HL-60/S4 treated with phorbol 12-myristate 13-acetate at 8.2 ng/mL for 4 days and 3 days (cell line): Measurements from ENCODE around the gene NPAS4.
"Not testable (repeated sequence)": the region's sequence is repeated elsewhere in the genome, so short reads cannot be mapped to it uniquely, and the experiment has no call there.

ENCODE experiments used
- in situ Hi-C: fragments of 300-500 bp; cut with MboI; formaldehyde crosslinking; loops from 2 replicates; pipeline ENCODE4 v1.15.0; 2022; ENCODE audit warnings: low sequenced_read_pairs

Gene NPAS4

GRCh38 chr11:66420671-66421476 lies at the start of gene NPAS4:
TSS of gene NPAS4 (plus strand) at chr11:66421035. CDS start at chr11:66421180, 145 bp downstream.
- in situ Hi-C loops, result loop anchor here (25.0 kb wide), 1 partner anchor 416 kb away; the partner anchor contains the start of gene RCE1

GRCh38 chr11:66371627-66372415 lies 49.0 kb upstream of the NPAS4 start, which contains the start of gene SLC29A2:
TSS of gene SLC29A2 (minus strand) at chr11:66371760. CDS start at chr11:66371591, 169 bp downstream.
- in situ Hi-C loops, result no loop called here

GRCh38 chr11:66373265-66373664 lies 47.6 kb upstream of the NPAS4 start:
- in situ Hi-C loops, result no loop called here

GRCh38 chr11:66373690-66374287 lies 47.0 kb upstream of the NPAS4 start:
- in situ Hi-C loops, result not testable (repeated sequence)

DNA sequence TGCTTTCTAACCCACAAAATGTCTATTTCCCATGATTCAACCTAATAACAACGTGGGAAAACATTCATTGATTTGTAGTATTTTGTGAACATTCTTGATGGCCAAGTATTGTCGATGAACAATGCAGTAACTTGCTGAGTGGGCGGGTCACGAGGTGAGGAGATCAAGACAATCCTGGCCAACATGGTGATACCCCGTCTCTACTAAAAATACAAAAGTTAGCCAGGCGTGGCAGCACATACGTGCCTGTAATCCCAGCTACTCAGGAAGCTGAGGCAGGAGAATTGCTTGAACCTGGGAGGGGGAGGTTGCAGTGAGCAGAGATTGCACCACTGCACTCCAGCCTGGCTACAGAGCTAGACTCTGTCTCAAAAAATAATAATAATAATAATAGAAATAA lies 40.6 kb upstream of the NPAS4 start:
- in situ Hi-C loops, result loop anchor here (10.0 kb wide), 1 partner anchor 75 kb away; no protein-coding TSS in a partner anchor

DNA sequence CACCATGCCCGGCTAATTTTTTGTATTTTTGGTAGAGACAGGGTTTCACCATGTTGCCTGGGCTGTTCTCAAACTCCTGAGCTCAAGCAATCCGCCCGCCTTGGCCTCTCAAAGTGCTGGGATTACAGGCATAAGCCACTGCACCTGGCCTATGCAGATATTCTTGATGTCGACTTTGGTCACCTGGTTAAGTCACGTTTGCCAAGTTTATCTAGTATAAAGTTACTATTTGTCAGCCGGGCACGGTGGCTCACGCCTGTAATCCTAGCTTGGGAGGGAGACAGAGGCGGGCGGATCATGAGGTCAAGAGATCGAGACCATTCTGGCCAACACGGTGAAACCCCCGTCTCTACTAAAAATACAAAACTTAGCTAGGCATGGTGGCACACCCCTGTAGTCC lies 36.5 kb upstream of the NPAS4 start:
- in situ Hi-C loops, result loop anchor here (10.0 kb wide), 1 partner anchor 80 kb away; no protein-coding TSS in a partner anchor

DNA sequence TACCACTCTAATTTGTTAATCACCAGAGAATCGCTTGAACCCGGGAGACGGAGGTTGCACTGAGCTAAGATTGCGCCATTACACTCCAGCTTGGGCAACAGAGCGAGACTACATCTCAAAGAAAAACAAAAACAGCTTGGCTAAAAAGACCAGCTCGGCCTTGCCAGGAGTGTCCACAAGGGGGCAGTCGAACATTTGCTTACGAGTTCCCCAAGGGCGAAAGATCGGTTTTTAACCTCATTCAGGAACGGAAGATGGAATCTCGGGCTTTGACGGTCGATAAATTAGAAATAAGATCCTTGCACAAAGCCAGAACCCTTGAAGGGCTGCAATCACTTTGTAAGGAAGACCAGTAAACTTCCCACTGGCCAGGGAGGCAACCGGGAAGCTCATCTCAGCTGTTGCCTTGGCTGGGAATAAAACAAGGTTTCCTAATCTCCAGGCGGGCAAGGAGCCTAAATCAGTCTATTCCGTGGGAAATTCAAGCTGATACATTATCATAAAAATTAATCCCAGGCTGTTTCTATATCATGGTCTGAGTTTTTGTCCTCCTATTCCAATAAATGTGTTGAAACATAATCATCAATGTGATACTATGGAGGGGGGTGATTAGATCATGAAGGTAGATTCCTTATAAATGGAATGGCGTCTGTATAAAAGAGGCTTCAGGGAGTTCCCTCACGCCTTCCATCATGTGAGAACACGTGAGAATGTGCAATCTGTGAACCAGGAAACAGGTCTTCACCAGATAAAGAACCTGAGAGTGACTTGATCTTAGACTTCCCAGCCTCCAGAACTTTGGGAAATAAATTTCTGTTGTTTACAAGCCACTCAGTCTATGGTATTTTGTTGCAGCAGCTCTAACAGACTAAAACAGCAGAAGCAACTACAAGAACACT lies 34.4 kb upstream of the NPAS4 start:
- in situ Hi-C loops, result loop anchor here (10.0 kb wide), 1 partner anchor 82 kb away; no protein-coding TSS in a partner anchor

GRCh38 chr11:66388780-66389386 lies 32.0 kb upstream of the NPAS4 start:
- in situ Hi-C loops, result loop anchor here (10.0 kb wide), 1 partner anchor 84 kb away; no protein-coding TSS in a partner anchor

DNA sequence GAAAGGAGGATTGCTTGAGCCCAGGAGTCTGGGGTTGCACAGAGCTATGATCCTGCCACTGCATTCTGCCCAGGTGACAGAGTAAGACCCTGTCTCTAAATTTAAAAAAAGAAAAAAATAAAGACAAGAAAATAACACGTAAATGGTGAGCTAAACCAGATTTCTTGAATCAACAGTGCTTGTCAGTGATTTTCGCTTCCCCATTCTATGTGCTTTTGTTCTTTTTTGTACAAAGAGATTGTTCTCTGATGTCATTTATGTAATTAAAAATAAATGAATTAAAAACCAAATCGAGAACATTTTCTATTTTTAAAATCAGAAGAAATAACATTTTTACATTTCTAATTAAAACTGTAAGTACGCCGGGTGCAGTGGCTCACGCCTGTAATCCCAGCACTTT lies 29.5 kb upstream of the NPAS4 start:
- in situ Hi-C loops, result no loop called here

DNA sequence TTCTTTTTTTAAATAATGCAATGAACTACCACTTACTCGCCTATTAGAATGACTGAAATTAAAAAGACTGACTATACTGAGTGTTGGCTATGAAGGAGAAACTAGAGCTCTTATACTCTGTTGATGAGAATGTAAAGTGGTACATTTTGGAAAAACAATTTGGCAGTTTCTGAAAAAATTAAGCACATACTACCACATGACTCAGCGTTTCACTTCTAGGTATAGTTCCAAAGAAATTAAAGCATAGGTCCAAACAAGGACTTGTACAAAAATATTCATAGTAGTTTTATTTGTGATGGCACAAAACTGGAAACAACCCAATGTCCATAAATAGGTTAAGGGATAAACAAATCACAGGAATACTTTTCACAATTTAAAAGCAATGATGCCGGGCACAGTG lies 26.9 kb upstream of the NPAS4 start:
- in situ Hi-C loops, result no loop called here

- in situ Hi-C loops, result loop anchor here (25.0 kb wide), 1 partner anchor 430 kb away; the partner anchor contains the start of gene RCE1
Observed at GRCh38 chr11:66407651-66408050, 13.2 kb upstream of the NPAS4 start.

DNA sequence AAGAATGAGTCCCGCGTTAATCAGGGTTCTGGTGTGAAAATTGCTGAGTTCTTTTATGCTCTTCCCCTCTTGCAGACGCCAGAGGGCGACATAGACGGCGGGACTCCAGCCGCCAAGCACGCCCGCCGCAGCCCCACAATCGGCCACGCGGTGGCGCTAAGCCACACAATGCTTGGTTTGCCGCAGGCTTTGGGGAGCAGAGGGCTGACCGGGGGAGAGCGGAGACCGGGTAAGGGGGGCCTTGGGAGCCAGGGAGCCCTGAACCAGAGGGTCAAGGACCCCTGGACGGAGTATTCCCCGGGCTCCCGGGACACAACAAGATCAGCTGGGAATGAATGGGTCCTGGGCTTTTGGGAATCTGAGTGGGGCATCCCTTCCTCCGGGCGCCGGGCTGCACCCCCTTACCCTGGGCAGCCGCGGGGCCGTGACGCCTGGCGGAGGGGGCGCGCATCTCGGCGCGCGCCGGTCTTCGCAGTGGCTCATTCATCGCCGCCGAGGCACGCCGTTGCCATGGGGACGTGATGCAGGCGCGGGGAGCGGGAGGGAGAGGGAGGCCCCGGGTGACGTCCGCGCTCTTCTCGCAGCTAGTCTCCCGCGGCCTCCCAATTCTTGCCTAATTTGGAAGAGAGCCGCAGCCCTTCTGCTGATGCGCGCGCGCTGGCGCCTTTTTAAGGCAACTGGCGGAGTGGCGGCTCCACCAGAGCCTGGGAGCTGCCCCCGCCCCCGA lies 12.2 kb upstream of the NPAS4 start:
- in situ Hi-C loops, result loop anchor here (25.0 kb wide), 1 partner anchor 429 kb away; the partner anchor contains the start of gene RCE1

DNA sequence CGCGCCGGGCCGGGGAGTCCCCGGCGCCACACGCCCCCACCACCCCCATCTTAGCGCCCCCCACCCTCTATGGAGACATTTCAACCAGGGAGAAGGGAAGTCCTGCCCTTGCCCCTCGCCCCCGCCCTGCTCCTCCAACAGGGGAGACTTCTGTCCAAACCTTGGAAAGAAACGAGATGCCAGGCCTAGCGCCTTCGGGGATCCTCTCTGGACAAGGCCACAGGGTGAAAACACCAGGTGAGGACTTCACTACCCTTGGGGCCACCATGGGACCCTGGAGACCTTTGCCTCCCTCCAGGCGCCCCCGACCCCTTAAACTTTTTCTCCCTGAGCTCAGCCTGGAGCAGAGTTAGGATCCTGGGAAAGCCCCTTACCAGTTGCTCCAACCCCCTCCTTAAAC lies 11.6 kb upstream of the NPAS4 start:
- in situ Hi-C loops, result loop anchor here (25.0 kb wide), 1 partner anchor 428 kb away; the partner anchor contains the start of gene RCE1

DNA sequence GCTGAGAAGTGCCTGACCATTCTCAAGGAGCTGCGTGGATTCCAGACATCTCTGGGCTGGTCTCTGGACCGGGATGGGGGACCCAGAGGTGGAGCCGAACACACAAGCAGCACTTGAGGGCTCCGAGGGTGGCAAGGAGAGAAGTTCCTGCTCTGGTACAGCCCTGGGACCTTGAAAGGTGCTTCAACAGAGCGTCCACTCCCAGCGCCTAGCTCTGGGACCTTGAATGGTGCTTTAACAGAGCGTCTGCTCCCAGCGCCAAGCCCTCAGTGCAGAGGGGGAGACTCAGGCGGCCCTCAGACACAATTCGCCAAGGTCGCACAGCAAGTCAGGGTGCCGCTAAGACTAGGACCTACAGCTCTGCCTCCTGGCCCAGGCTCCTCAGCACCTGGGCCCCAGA lies 10.6 kb upstream of the NPAS4 start:
- in situ Hi-C loops, result loop anchor here (25.0 kb wide), 1 partner anchor 427 kb away; the partner anchor contains the start of gene RCE1

GRCh38 chr11:66411323-66411722 lies 9.5 kb upstream of the NPAS4 start:
- in situ Hi-C loops, result loop anchor here (25.0 kb wide), 1 partner anchor 426 kb away; the partner anchor contains the start of gene RCE1

GRCh38 chr11:66412110-66412509 lies 8.7 kb upstream of the NPAS4 start:
- in situ Hi-C loops, result loop anchor here (25.0 kb wide), 1 partner anchor 425 kb away; the partner anchor contains the start of gene RCE1

DNA sequence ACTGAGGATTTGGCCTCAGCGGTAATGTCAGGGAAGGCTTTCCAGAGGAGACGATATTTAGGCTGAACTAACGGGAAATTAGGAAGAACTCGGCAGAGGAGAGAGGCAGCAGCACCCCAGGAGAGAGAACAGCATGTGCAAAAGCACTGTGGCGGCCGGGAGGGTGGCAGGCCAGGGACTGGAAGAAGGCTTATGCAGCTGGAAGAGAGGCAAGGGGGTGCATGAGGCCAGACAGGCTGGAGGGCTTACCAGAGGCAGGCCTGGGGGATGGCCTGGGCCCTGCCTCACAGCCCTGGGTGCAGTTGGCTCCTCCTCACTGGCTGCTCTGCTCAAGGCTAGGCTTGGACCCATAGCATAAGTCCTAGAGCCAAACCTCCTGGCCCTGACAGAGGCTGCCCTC lies 7.7 kb upstream of the NPAS4 start:
- in situ Hi-C loops, result loop anchor here (25.0 kb wide), 1 partner anchor 424 kb away; the partner anchor contains the start of gene RCE1
